ENCODE results near the gene PICALM.

DNA sequence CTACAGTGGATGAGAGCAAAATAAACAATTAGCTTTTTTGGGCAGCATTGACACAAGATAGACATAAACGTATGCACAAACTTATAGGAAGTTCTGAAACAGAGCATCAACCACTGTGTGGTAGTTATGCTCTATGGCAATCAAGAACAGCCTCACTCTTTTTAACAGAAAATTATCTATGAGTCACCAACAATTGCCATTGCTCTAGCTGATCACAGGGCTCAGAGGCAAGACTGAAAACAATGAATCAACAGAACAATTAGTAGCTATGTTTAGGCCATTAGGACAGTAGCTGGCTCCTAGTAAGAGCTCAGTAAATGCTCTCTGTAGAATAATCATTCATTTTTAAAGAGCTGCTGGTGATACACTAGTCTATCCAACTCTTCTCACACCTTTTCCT, 34.9 kb upstream of the PICALM start:
- TF ChIP-seq POLR2A (IDR thresholded peaks at IDR 0.05; ENCODE audit: low read depth, low read length) (no peak), RFX5 (IDR thresholded peaks at IDR 0.05; ENCODE audit: low read depth, low read length) (no peak), MXI1 (IDR thresholded peaks at IDR 0.05; ENCODE audit: borderline replicate concordance, low read depth, low read length) (no peak), RAD21 (IDR thresholded peaks at IDR 0.05; ENCODE audit: low read length) (no peak), CHD1 (IDR thresholded peaks at IDR 0.05; ENCODE audit: low read depth, low read length) (no peak), SMC3 (IDR thresholded peaks at IDR 0.05; ENCODE audit: low read depth, low read length) (no peak), BHLHE40 (IDR thresholded peaks at IDR 0.05; ENCODE audit: low read depth, low read length) (no peak)
- TF ChIP-seq, protein P1, sequence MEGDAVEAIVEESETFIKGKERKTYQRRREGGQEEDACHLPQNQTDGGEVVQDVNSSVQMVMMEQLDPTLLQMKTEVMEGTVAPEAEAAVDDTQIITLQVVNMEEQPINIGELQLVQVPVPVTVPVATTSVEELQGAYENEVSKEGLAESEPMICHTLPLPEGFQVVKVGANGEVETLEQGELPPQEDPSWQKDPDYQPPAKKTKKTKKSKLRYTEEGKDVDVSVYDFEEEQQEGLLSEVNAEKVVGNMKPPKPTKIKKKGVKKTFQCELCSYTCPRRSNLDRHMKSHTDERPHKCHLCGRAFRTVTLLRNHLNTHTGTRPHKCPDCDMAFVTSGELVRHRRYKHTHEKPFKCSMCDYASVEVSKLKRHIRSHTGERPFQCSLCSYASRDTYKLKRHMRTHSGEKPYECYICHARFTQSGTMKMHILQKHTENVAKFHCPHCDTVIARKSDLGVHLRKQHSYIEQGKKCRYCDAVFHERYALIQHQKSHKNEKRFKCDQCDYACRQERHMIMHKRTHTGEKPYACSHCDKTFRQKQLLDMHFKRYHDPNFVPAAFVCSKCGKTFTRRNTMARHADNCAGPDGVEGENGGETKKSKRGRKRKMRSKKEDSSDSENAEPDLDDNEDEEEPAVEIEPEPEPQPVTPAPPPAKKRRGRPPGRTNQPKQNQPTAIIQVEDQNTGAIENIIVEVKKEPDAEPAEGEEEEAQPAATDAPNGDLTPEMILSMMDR (conservative IDR thresholded peaks at IDR 0.05; ENCODE audit: low read depth, low read length), result no peak

All from IMR-90 (cell line).